Astrocyte (in vitro differentiated cells and primary cell): ENCODE measurements around the gene CD40LG. TPM values are rescaled to one million over a fixed set of nuclear protein-coding genes. Genes with fewer than 3 reads are reported as not detected.

ENCODE experiments used
- DNase-seq: peaks from one replicate; pipeline ENCODE4 v3.0.0-alpha.2; 2010; ENCODE audit warnings: low read depth
- FAIRE-seq: peaks from 2 replicates; lab custom pipeline; 2011; peaks lifted over from hg19 to GRCh38; lab: Jason Lieb, UNC
- H2AFZ ChIP-seq: 2 replicates; pipeline ENCODE4 v1.6.0; 2012; ENCODE audit warnings: low read depth, low read length, inconsistent platforms
- H3K27ac ChIP-seq: 2 replicates; pipeline ENCODE4 v1.5.1; 2011; ENCODE audit warnings: low read depth, low read length, inconsistent platforms
- H3K27me3 ChIP-seq: 2 replicates; pipeline ENCODE4 v1.6.0; 2011; ENCODE audit warnings: low read length, inconsistent platforms; ENCODE audit not compliant: insufficient read depth
- H3K36me3 ChIP-seq: 2 replicates; pipeline ENCODE4 v1.5.1; 2011; ENCODE audit warnings: low read length, inconsistent platforms; ENCODE audit not compliant: insufficient read depth
- H3K4me1 ChIP-seq: 2 replicates; pipeline ENCODE4 v1.5.1; 2011; ENCODE audit warnings: low read length, inconsistent platforms; ENCODE audit not compliant: insufficient read depth
- H3K4me2 ChIP-seq: 2 replicates; pipeline ENCODE4 v1.6.0; 2012; ENCODE audit warnings: low read length, inconsistent platforms
- H3K4me3 ChIP-seq: 2 replicates; pipeline ENCODE4 v1.5.1; 2011; ENCODE audit warnings: low read depth, mild to moderate bottlenecking, low read length, inconsistent platforms; ENCODE audit not compliant: insufficient read depth
- H3K79me2 ChIP-seq: 2 replicates; pipeline ENCODE4 v1.6.0; 2012; ENCODE audit warnings: mild to moderate bottlenecking, low read length, inconsistent platforms; ENCODE audit not compliant: insufficient read depth
- H3K9ac ChIP-seq: 2 replicates; pipeline ENCODE4 v1.6.0; 2012; ENCODE audit warnings: mild to moderate bottlenecking, low read length, inconsistent platforms
- H3K9me3 ChIP-seq: 2 replicates; pipeline ENCODE4 v1.5.1; 2012; ENCODE audit warnings: low read depth, mild to moderate bottlenecking, low read length, inconsistent platforms; ENCODE audit not compliant: insufficient read depth
- H4K20me1 ChIP-seq: 2 replicates; pipeline ENCODE4 v1.6.0; 2012; ENCODE audit warnings: low read length, inconsistent platforms; ENCODE audit not compliant: insufficient read depth
- H3K27ac Mint-ChIP-seq: one replicate; pipeline ENCODE4 v1.8.0; 2021; ENCODE audit warnings: mild to moderate bottlenecking, mixed read lengths; ENCODE audit not compliant: unreplicated experiment
- H3K27me3 Mint-ChIP-seq: one replicate; pipeline ENCODE4 v1.8.0; 2021; ENCODE audit warnings: low read depth, mixed read lengths; ENCODE audit not compliant: unreplicated experiment
- H3K36me3 Mint-ChIP-seq: one replicate; pipeline ENCODE4 v1.8.0; 2021; ENCODE audit warnings: low read depth, mixed read lengths; ENCODE audit not compliant: unreplicated experiment
- H3K4me1 Mint-ChIP-seq: one replicate; pipeline ENCODE4 v1.8.0; 2021; ENCODE audit warnings: low read depth, mixed read lengths; ENCODE audit not compliant: unreplicated experiment
- H3K4me3 Mint-ChIP-seq: one replicate; pipeline ENCODE4 v1.8.0; 2021; ENCODE audit warnings: mild to moderate bottlenecking, moderate library complexity, mixed read lengths; ENCODE audit not compliant: unreplicated experiment
- H3K9me3 Mint-ChIP-seq: one replicate; pipeline ENCODE4 v1.8.0; 2021; ENCODE audit warnings: mild to moderate bottlenecking, mixed read lengths; ENCODE audit not compliant: unreplicated experiment
- CTCF ChIP-seq: IDR thresholded peaks from 2 replicates; pipeline ENCODE4 v1.5.1; 2011; ENCODE audit warnings: low read depth, mild to moderate bottlenecking, inconsistent platforms, low read length, moderate library complexity; ENCODE audit not compliant: insufficient read depth
- EZH2 ChIP-seq: IDR thresholded peaks from 2 replicates; pipeline ENCODE4 v1.6.1; 2012; ENCODE audit warnings: mild to moderate bottlenecking, low read length, inconsistent platforms; ENCODE audit not compliant: insufficient read depth
- total RNA-seq: library from RNA; stranded (reverse); gene quantifications from 2 replicates; pipeline ENCODE4 v1.2.1, GENCODE V29; 2021

CD40LG gene
- total RNA-seq, 1 donor from 2014 or later = not detected

GRCh38 chrX:136708348-136708747 lies 60.4 kb downstream of the CD40LG start:
- Mint-ChIP-seq H3K27ac (no peak overlapping the region), H3K9me3 (no peaks in the 10 kb centered on the region), H3K4me1 (peaks cover 7% of the 10 kb centered on the region), H3K27me3 (no peaks in the 10 kb centered on the region), H3K36me3 (peaks cover 1% of the 10 kb centered on the region), H3K4me3 (no peak overlapping the region)
- H3K4me2 ChIP-seq = no peak overlapping the region
- no peaks in the 10 kb centered on the region for H3K27me3 ChIP-seq
- no peaks in the 10 kb centered on the region for H3K9me3 ChIP-seq
- H2AFZ ChIP-seq = no peak overlapping the region
- H3K4me1 ChIP-seq = no peaks in the 10 kb centered on the region
- H3K9ac ChIP-seq = no peak overlapping the region
- H3K36me3 ChIP-seq = no peaks in the 10 kb centered on the region
- H3K79me2 ChIP-seq = no peaks in the 10 kb centered on the region
- no peak overlapping the region for H3K4me3 ChIP-seq
- no peaks in the 10 kb centered on the region for H4K20me1 ChIP-seq
- H3K27ac ChIP-seq = no peak overlapping the region
- no peak for TF ChIP-seq EZH2
- TF ChIP-seq CTCF = peak; percentile 24
- no peak for DNase-seq
- FAIRE-seq = peak; percentile 39

Other genes starting within 250 kb of the CD40LG start
- gene BRS3, start 160.2 kb upstream of the CD40LG start, total RNA-seq = not detected in 2 replicates
- gene HTATSF1, start 150.6 kb upstream of the CD40LG start, total RNA-seq = 29.1 and 33.1 TPM in 2 replicates
- gene VGLL1, start 115.9 kb upstream of the CD40LG start, total RNA-seq = 1.3 TPM in 1 of 2 replicates, not detected in the other
- 4.7 and 6.1 TPM in 2 replicates for gene ARHGEF6, start 132.8 kb downstream of the CD40LG start, total RNA-seq
- gene RBMX, start 232.6 kb downstream of the CD40LG start, total RNA-seq = 120 and 133 TPM in 2 replicates